ENCODE data around the gene DOK1.

Gene DOK1

GRCh38 chr2:74569686-74570085, 15.2 kb downstream of the DOK1 start:
- DNase-seq (ENCODE audit: low spot score): no peak

DNA sequence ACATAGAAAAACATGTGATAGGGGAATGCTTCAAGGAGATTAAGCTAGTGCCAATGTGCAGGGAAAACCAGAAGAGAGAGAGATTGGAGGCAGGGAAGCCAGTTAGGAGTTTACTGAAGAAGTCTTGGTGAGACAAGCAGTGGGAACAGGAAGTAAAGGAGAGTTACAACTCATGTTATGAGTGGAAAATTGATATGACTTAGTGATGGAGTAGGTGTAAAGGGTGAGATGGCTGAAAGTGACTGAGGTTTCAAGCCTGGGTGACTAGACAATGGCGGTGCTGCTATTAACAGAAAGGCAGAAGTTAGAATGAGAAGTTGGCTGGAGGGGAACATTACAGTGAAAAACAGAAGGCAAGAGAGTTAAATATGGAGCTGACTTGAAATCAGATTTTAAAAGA, 16.5 kb downstream of the DOK1 start:
- DNase-seq (ENCODE audit: low spot score): no peak

DNA sequence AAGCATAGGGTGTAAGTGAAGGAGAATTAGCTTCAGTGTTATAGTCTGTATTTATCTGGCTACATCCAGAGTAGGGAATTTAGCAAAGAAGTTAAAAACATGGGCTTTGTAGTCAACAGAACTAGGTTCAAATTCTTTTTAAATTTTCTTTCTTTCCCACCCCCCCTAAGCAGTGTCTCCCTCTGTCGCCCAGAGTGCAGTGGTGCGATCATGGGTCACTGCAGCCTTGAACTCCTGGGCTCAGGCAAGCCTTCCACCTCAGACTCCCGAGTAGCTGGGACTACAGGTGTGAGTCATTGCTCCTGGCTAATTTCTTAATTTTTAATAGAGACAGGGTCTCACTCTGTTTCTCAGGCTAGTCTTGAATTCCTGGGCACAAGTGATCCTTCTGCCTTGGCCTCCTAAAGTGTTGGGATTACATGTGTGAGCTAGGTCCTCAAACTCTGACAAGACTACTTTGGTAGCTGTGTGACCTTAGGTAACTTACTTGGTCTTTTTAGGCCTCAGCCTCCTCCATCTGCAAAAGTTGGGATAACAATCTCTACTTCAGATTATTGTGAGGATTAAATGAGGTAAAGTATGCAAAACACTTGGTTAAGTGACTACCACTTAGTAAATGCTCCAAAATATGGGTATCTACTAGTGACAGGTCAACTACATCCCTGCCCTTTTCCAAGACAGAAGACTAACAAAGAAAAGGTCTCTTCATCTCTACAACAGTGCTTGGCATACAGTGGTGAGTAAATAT, 17.8 kb downstream of the DOK1 start:
- DNase-seq (ENCODE audit: low spot score): no peak

- no peak for DNase-seq (ENCODE audit: low spot score)
Observed at GRCh38 chr2:74573747-74574562, 19.4 kb downstream of the DOK1 start.

GRCh38 chr2:74575320-74575719, 20.8 kb downstream of the DOK1 start:
- DNase-seq (ENCODE audit: low spot score): no peak

GRCh38 chr2:74576211-74576862, 21.8 kb downstream of the DOK1 start:
- no peak for DNase-seq (ENCODE audit: low spot score)

GRCh38 chr2:74576863-74577229, 22.3 kb downstream of the DOK1 start:
- DNase-seq (ENCODE audit: low spot score): no peak

- DNase-seq (ENCODE audit: low spot score): no peak
Observed at GRCh38 chr2:74577448-74577847, 22.9 kb downstream of the DOK1 start.

- DNase-seq (ENCODE audit: low spot score): no peak
Observed at GRCh38 chr2:74578408-74578807, 23.9 kb downstream of the DOK1 start.

DNA sequence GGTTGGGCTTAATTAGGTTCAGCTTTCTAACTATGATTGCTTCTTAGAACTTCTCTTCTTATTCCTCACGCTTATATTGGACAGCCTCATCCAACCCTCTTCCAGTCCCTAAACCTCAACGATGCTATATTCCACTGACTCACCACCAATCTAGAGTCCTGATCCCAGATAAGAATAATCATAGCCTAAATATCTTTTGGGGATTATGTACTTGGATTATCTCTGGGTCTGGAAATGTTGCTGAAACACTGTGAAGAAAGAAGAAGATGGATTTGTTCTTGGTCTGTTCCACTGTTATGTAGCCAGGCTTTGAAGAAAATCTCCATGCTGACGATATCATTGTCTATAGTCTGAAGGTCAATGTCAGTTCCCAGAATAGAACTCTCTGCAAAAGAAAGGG, 26.9 kb downstream of the DOK1 start:
- DNase-seq (ENCODE audit: low spot score): no peak

- no peak for DNase-seq (ENCODE audit: low spot score)
Observed at GRCh38 chr2:74582184-74582583, 27.7 kb downstream of the DOK1 start.

GRCh38 chr2:74583504-74583903, 29.0 kb downstream of the DOK1 start:
- no peak for DNase-seq (ENCODE audit: low spot score)

DNA sequence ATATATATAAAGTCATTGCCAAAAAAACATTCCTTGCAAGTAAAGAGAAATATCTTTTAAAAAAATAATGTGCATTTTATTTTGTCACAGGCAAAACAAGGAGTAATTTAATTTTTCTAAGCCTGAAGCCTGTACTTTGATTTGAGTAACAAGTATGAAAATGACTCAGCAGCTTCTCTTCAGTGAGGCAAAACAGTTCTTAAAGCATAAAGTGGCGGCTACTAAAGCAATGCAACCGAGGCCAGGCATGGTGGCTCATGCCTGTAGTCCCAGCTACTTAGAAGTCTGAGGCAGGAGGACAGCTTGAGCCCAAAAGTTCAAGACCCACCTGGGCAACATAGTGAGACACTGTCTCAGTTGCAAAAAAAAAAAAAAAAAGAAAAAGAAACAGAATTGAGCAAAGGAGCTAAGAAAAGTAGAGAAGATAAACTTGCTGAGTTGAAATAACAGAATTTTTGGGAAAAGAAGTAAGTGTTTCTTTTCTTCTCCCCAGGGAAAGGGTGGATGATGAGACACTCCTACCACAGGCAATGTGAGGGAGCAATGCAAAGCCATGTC, 29.6 kb downstream of the DOK1 start:
- no peak for DNase-seq (ENCODE audit: low spot score)

GRCh38 chr2:74585406-74586185, 31.1 kb downstream of the DOK1 start:
- DNase-seq (ENCODE audit: low spot score): no peak

GRCh38 chr2:74587664-74588277, 33.3 kb downstream of the DOK1 start:
- DNase-seq (ENCODE audit: low spot score): peak; percentile 56

- DNase-seq (ENCODE audit: low spot score): no peak
Observed at GRCh38 chr2:74588664-74589063, 34.1 kb downstream of the DOK1 start.

DNA sequence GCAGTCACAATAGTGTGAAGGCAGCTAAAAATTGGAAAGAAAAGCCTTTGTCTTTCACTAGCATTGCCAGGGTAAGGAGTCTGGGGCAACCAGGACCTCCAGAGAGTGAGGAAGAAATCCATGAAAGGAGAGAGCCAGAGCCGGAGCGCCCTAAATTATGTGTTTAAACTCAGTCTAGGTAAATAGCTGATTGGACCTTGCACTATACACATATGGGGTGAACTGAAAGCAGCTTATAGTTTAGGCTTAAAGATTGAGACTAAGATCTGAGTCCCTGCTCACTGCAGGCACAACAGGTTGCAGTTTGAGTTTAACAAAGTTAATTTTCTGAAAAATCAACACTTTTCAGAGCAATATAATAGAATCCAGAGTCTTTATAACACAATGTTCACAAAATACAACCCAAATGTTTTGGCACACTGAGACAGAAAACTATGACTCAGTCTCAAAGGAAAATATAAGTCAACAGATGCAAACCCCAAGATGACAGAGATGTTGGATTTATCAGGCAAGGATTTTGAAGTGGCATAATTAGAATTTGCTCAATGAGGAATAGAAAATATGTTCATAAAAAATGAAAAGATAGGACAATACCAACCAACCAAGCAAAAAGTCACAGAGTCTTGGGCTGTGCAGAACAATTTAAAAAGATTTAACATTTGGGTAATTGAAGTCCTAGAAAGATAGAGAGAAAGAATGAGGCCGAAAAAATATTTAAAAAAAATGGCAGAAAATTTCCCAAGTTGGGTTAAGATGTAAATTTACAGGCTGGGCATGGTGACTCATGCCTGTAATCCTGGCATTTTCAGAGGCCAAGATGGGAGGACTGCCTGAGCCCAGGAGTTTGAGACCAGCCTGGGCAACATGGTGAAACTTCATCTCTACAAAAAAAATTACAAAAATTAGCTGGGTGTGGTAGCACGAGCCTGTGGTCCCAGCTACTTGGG, 39.6 kb downstream of the DOK1 start:
- DNase-seq (ENCODE audit: low spot score): no peak

GRCh38 chr2:74596584-74596983, 42.1 kb downstream of the DOK1 start:
- no peak for DNase-seq (ENCODE audit: low spot score)

GRCh38 chr2:74597410-74597809, 42.9 kb downstream of the DOK1 start:
- no peak for DNase-seq (ENCODE audit: low spot score)

GRCh38 chr2:74599676-74600075, 45.2 kb downstream of the DOK1 start:
- no peak for DNase-seq (ENCODE audit: low spot score)

Measured in ecto neural progenitor cell (in vitro differentiated cells).